ENCODE data around the gene TGOLN2. TPM values are rescaled to one million over a fixed set of nuclear protein-coding genes. Genes with fewer than 3 reads are reported as not detected.

Gene TGOLN2
- total RNA-seq, 2 donors from 2014 or later = 58.6 to 67.0 TPM

DNA sequence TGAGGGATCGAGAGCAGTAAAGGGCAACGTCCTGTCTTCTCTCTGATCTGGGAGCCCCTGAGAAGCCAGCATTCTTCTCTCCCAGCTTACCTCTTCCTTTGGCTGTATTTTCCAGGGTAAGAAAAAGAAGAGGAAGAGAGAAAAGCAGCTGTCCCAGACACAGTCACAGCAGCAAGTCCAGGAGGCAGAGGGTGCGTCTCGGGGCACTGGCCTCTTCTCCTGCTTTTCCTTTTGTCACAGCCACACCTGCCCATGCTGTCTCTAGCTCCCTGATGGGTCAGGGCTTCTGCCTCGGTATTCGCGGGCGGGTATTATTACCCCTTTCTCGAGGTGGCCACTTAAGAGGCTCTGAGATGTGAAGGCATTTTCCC, 20.3 kb downstream of the TGOLN2 start:
- Histone ChIP-seq H3K4me3 (ENCODE audit: low read length) (no peak overlapping the region), H3K9me3 (ENCODE audit: control insufficient read depth, low read length) (no peaks in the 10 kb centered on the region), H3K27me3 (ENCODE audit: control insufficient read depth, insufficient read depth, low read length, poor library complexity, severe bottlenecking) (no peaks in the 10 kb centered on the region), H3K9ac (ENCODE audit: extremely low read depth, low read length, poor library complexity, severe bottlenecking) (no peak overlapping the region), H3K4me1 (ENCODE audit: control insufficient read depth, insufficient read depth, low read length) (no peaks in the 10 kb centered on the region), H3K36me3 (ENCODE audit: control insufficient read depth, insufficient read depth, low read length) (peaks cover 69% of the 10 kb centered on the region), H3K27ac (ENCODE audit: low read depth, low read length) (no peak overlapping the region)
- 95 to 100% methylated on average over 4 to 9 of the region's 9 CpGs for WGBS, 2 experiments (ENCODE audit: insufficient coverage in 1 of 2, insufficient read length in 1 of 2)
- Mint-ChIP-seq H3K9me3 (no peaks in the 10 kb centered on the region), H3K27ac (no peak overlapping the region), H3K4me3 (no peak overlapping the region), H3K4me1 (peaks cover 6% of the 10 kb centered on the region), H3K36me3 (ENCODE audit: low read depth) (peaks cover 66% of the 10 kb centered on the region), H3K27me3 (ENCODE audit: insufficient read depth) (no peaks in the 10 kb centered on the region)
- TF ChIP-seq, protein P1, sequence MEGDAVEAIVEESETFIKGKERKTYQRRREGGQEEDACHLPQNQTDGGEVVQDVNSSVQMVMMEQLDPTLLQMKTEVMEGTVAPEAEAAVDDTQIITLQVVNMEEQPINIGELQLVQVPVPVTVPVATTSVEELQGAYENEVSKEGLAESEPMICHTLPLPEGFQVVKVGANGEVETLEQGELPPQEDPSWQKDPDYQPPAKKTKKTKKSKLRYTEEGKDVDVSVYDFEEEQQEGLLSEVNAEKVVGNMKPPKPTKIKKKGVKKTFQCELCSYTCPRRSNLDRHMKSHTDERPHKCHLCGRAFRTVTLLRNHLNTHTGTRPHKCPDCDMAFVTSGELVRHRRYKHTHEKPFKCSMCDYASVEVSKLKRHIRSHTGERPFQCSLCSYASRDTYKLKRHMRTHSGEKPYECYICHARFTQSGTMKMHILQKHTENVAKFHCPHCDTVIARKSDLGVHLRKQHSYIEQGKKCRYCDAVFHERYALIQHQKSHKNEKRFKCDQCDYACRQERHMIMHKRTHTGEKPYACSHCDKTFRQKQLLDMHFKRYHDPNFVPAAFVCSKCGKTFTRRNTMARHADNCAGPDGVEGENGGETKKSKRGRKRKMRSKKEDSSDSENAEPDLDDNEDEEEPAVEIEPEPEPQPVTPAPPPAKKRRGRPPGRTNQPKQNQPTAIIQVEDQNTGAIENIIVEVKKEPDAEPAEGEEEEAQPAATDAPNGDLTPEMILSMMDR (conservative IDR thresholded peaks at IDR 0.05) = no peak
- no peak for DNase-seq

DNA sequence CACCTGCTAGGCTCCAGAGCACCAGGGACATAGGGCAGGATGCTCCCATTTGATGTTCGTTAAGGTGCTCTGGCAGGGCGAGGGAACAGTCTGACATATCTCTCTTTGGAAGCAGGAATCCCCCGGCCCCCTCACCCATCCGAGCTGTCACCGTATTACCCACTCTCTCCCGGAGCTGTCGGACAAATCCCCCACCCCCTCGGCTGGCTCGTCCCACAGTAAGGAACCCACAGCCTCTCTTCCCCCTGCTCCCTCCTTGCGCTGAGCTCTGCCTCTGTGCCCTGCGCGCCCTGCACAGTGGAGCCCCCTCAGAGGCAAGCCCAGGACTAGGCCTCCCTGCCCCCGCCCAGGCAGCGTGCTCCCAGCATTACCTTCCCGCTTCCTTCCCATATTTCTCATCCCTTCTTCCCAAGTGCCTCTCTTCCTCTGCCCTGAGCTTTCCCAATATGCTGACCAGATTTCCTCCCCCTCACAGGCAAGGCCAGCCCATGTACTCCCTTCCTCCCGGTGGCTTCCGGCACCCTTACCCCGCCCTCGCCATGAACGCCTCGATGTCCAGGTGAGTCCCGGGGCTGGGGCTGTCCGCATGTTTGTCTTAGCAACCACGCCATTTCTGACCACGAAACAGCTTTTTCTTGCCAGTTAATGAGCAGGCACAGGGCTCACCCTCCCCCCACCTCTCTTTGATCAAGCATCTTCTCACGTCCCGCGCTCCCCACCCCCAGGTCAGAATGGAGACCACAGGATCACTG, 23.8 kb downstream of the TGOLN2 start:
- Mint-ChIP-seq H3K27me3 (ENCODE audit: insufficient read depth) (no peaks in the 10 kb centered on the region), H3K27ac (no peak overlapping the region), H3K4me3 (no peak overlapping the region), H3K4me1 (peaks cover 3% of the 10 kb centered on the region), H3K36me3 (ENCODE audit: low read depth) (peaks cover 62% of the 10 kb centered on the region), H3K9me3 (no peaks in the 10 kb centered on the region)
- Histone ChIP-seq H3K27ac (ENCODE audit: low read depth, low read length) (no peak overlapping the region), H3K36me3 (ENCODE audit: control insufficient read depth, insufficient read depth, low read length) (peaks cover 63% of the 10 kb centered on the region), H3K4me3 (ENCODE audit: low read length) (no peak overlapping the region), H3K27me3 (ENCODE audit: control insufficient read depth, insufficient read depth, low read length, poor library complexity, severe bottlenecking) (no peaks in the 10 kb centered on the region), H3K9ac (ENCODE audit: extremely low read depth, low read length, poor library complexity, severe bottlenecking) (no peak overlapping the region), H3K9me3 (ENCODE audit: control insufficient read depth, low read length) (no peaks in the 10 kb centered on the region), H3K4me1 (ENCODE audit: control insufficient read depth, insufficient read depth, low read length) (no peaks in the 10 kb centered on the region)
- DNase-seq = no peak
- TF ChIP-seq, protein P1 (conservative IDR thresholded peaks at IDR 0.05) = no peak
- WGBS, 2 experiments (ENCODE audit: insufficient coverage in 1 of 2, insufficient read length in 1 of 2) = 95 to 96% methylated on average over 19 to 28 of the region's 28 CpGs

DNA sequence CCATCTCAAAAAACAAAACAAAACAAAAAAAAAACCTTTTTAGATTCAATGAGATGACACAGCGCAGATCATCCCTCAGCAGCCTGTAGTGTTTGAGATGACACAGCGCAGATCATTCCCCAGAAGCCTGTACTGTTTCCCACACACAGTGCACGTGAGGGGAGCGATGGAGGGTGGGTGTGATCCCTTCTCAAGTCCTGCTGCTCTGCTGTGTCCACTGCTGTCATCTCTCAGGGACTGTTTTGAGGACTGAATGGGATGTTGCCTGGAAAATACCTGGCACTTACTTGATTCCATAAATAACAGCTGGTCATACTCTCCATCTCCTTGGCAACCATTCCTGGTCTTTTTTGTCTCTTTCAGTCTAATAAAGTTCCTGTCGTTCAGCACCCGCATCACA, 25.7 kb downstream of the TGOLN2 start:
- 94% methylated on average over 5 to 6 of the region's 6 CpGs for WGBS, 2 experiments (ENCODE audit: insufficient coverage in 1 of 2, insufficient read length in 1 of 2)
- H3K4me3 ChIP-seq (ENCODE audit: low read length) = no peak overlapping the region

More for the DNA sequence above, 25.7 kb downstream of the TGOLN2 start:
- Mint-ChIP-seq H3K4me3 (no peak overlapping the region), H3K4me1 (no peaks in the 10 kb centered on the region), H3K36me3 (ENCODE audit: low read depth) (peaks cover 51% of the 10 kb centered on the region), H3K9me3 (no peaks in the 10 kb centered on the region), H3K27ac (no peak overlapping the region), H3K27me3 (ENCODE audit: insufficient read depth) (no peaks in the 10 kb centered on the region)
- no peaks in the 10 kb centered on the region for H3K27me3 ChIP-seq (ENCODE audit: control insufficient read depth, insufficient read depth, low read length, poor library complexity, severe bottlenecking)
- peaks cover 55% of the 10 kb centered on the region for H3K36me3 ChIP-seq (ENCODE audit: control insufficient read depth, insufficient read depth, low read length)
- TF ChIP-seq, protein P1 (conservative IDR thresholded peaks at IDR 0.05) = no peak
- no peak overlapping the region for H3K9ac ChIP-seq (ENCODE audit: extremely low read depth, low read length, poor library complexity, severe bottlenecking)
- no peak for DNase-seq
- no peak overlapping the region for H3K27ac ChIP-seq (ENCODE audit: low read depth, low read length)
- no peaks in the 10 kb centered on the region for H3K4me1 ChIP-seq (ENCODE audit: control insufficient read depth, insufficient read depth, low read length)
- no peaks in the 10 kb centered on the region for H3K9me3 ChIP-seq (ENCODE audit: control insufficient read depth, low read length)

Data from endodermal cell (in vitro differentiated cells).